ENCODE results near the gene PTPN7. TPM values are rescaled to one million over a fixed set of nuclear protein-coding genes. Genes with fewer than 3 reads are reported as not detected.

Gene PTPN7
- total and polyA plus RNA-seq, 10 of the 15 experiments (the other 5 are each of a cell fraction or from before 2014, with no cell fraction given), result 7.9 to 117 (median 102) TPM

- no peak overlapping the region for H3K4me2 ChIP-seq (ENCODE audit: control insufficient read depth, insufficient read depth)
- no peaks in the 10 kb centered on the region for H3K79me2 ChIP-seq (ENCODE audit: control insufficient read depth, insufficient read depth, low read length)
- WGBS (ENCODE audit: insufficient coverage, insufficient replicate concordance, low lambda C conversion rate, missing lambda C conversion rate), result 0% methylated on average over 1 of the region's 1 CpG
- H3K4me1 ChIP-seq (ENCODE audit: control insufficient read depth, insufficient read depth, low read length), result no peaks in the 10 kb centered on the region
- FAIRE-seq (no peak), ATAC-seq (no peak), DNase-seq (ENCODE audit: low read depth, low spot score) (no peak)
- H3K9me3 ChIP-seq (replicated peaks; ENCODE audit: control insufficient read depth, insufficient read depth, low read length), result no peaks in the 10 kb centered on the region
- RAD21 ChIA-PET (ENCODE audit: unreplicated experiment), result no interaction called here
- no peak overlapping the region for H2AFZ ChIP-seq (ENCODE audit: control insufficient read depth, low read depth, low read length)
- H3K9ac ChIP-seq (ENCODE audit: control insufficient read depth, insufficient read depth, low read length), result no peak overlapping the region
- no peak overlapping the region for H3K27ac ChIP-seq (ENCODE audit: control insufficient read depth, insufficient read depth)
- H3K4me3 ChIP-seq, result no peak overlapping the region
- no peaks in the 10 kb centered on the region for H4K20me1 ChIP-seq (ENCODE audit: control insufficient read depth, insufficient read depth)
- intact Hi-C loops (cut with micrococcal nuclease; ENCODE audit: unreplicated experiment) (no loop called here), in situ Hi-C loops (cut with MboI) (no loop called here)
- BruUV-seq (replicated peaks), result no TSS peak
- H3K27me3 ChIP-seq (replicated peaks in 1 of 2; ENCODE audit: control insufficient read depth in 2 of 2, insufficient read depth in 2 of 2, low read length in 1 of 2), result peaks cover 0 to 3% of the 10 kb centered on the region in 2 experiments; a peak in 2 of 4 replicates
- no peaks in the 10 kb centered on the region for H3K36me3 ChIP-seq (ENCODE audit: control insufficient read depth in 2 of 2, insufficient read depth in 2 of 2, low read length in 1 of 2)
- CTCF ChIA-PET, result interaction anchor here (2.0 kb wide), 1 partner anchor 11 kb away, joined by 9 read pairs; the partner anchor contains the start of gene LGR6
- TF ChIP-seq POU2F2 (IDR thresholded peaks at IDR 0.05; ENCODE audit: borderline replicate concordance, low read depth, low read length), result no peak
- TF ChIP-seq PML (IDR thresholded peaks at IDR 0.05; ENCODE audit: low read length), result no peak
- no peak for TF ChIP-seq CUX1 (IDR thresholded peaks at IDR 0.05; ENCODE audit: insufficient replicate concordance, low read depth, low read length)
- TF ChIP-seq SUPT20H (IDR thresholded peaks at IDR 0.05; ENCODE audit: borderline replicate concordance, control insufficient read depth, low read depth, low read length), result no peak
- TF ChIP-seq IRF4 (IDR thresholded peaks at IDR 0.05; ENCODE audit: low read depth, low read length), result no peak
- no peak for TF ChIP-seq ZNF217 (IDR thresholded peaks at IDR 0.05)
- no peak for TF ChIP-seq CEBPB (IDR thresholded peaks at IDR 0.05; ENCODE audit: borderline replicate concordance in 1 of 2, low read depth in 2 of 2, low read length in 2 of 2)
- TF ChIP-seq USF2 (IDR thresholded peaks at IDR 0.05; ENCODE audit: borderline replicate concordance, low read depth, low read length), result no peak
- TF ChIP-seq RAD51 (IDR thresholded peaks at IDR 0.05), result no peak
- no peak for TF ChIP-seq BRCA1 (IDR thresholded peaks at IDR 0.05; ENCODE audit: low read depth, low read length)
- no peak for TF ChIP-seq ZSCAN29 (IDR thresholded peaks at IDR 0.05)
- no peak for TF ChIP-seq MEF2A (IDR thresholded peaks at IDR 0.05; ENCODE audit: insufficient read depth, low read depth, low read length)
- TF ChIP-seq ZNF622 (IDR thresholded peaks at IDR 0.05), result no peak
- no peak for TF ChIP-seq SMC3 (IDR thresholded peaks at IDR 0.05; ENCODE audit: borderline replicate concordance, low read length)
- POLR2A ChIA-PET, result no interaction called here
- SMC1A ChIA-PET (ENCODE audit: uncharacterized antibody, unreplicated experiment), result no interaction called here
These were observed 43.7 kb upstream of the PTPN7 start for GRCh38 chr1:202204065-202204464.
